GM23338 (cell line): ENCODE measurements around the gene NUDT5. TPM values are rescaled to one million over a fixed set of nuclear protein-coding genes. Genes with fewer than 3 reads are reported as not detected.

Source experiments
- ATAC-seq: fragments of 200-7000 bp; cut with Tn5 transposase; 3 replicates; pipeline ENCODE4 v1.9.1; 2020
- DNase-seq: peaks from one replicate; pipeline ENCODE4 v3.0.0-alpha.2; 2015; ENCODE audit warnings: low spot score
- H2AFZ ChIP-seq: fragments of 200-600 bp; sonication (generic); 2 replicates; pipeline ENCODE4 v1.8.0; 2016; ENCODE audit warnings: antibody characterized with exemption, mild to moderate bottlenecking, moderate library complexity
- H3F3A ChIP-seq: fragments of 200-600 bp; sonication (generic); replicated peaks from 2 replicates; pipeline ENCODE4 v1.8.0; 2017; ENCODE audit warnings: antibody characterized with exemption, mixed run types, low read depth
- H3K27ac ChIP-seq: fragments of 200-600 bp; sonication (generic); 2 replicates; pipeline ENCODE4 v1.6.1; 2016; ENCODE audit warnings: low read depth
- H3K27me3 ChIP-seq: fragments of 200-600 bp; sonication (generic); 2 replicates; pipeline ENCODE4 v1.8.0; 2016; ENCODE audit warnings: mild to moderate bottlenecking, mixed run types, moderate library complexity; ENCODE audit not compliant: insufficient read depth
- H3K36me3 ChIP-seq: fragments of 200-600 bp; sonication (generic); 2 replicates; pipeline ENCODE4 v1.8.0; 2016; ENCODE audit warnings: mild to moderate bottlenecking; ENCODE audit not compliant: insufficient read depth
- H3K4me1 ChIP-seq: fragments of 200-600 bp; sonication (generic); 2 replicates; pipeline ENCODE4 v1.8.0; 2016; ENCODE audit warnings: mild to moderate bottlenecking, moderate library complexity; ENCODE audit not compliant: insufficient read depth
- H3K4me2 ChIP-seq: fragments of 200-600 bp; sonication (generic); 2 replicates; pipeline ENCODE4 v1.7.1; 2017; ENCODE audit warnings: mixed run types
- H3K4me3 ChIP-seq: fragments of 200-600 bp; sonication (generic); 2 replicates; pipeline ENCODE4 v1.6.1; 2016; ENCODE audit warnings: mixed run types
- H3K79me2 ChIP-seq: fragments of 200-600 bp; sonication (generic); replicated peaks from 2 replicates; pipeline ENCODE4 v1.8.0; 2017; ENCODE audit warnings: mild to moderate bottlenecking; ENCODE audit not compliant: insufficient read depth
- H3K9me2 ChIP-seq: fragments of 200-600 bp; sonication (generic); 2 replicates; pipeline ENCODE4 v1.8.0; 2017; ENCODE audit not compliant: insufficient read depth
- H4K20me1 ChIP-seq: fragments of 200-600 bp; sonication (generic); replicated peaks from 2 replicates; pipeline ENCODE4 v1.8.0; 2017; ENCODE audit warnings: mild to moderate bottlenecking; ENCODE audit not compliant: insufficient read depth
- H3K27ac Mint-ChIP-seq: 2 replicates; pipeline ENCODE4 v1.8.0; 2020; ENCODE audit warnings: inconsistent platforms, mild to moderate bottlenecking, moderate library complexity, mixed read lengths
- H3K27me3 Mint-ChIP-seq: 3 replicates; pipeline ENCODE4 v1.8.0; 2022; ENCODE audit warnings: low read depth, mild to moderate bottlenecking, moderate library complexity, mixed read lengths, inconsistent platforms; ENCODE audit not compliant: insufficient read depth, poor library complexity
- H3K36me3 Mint-ChIP-seq: 3 replicates; pipeline ENCODE4 v1.8.0; 2021; ENCODE audit warnings: low read depth, mild to moderate bottlenecking, inconsistent platforms, moderate library complexity, mixed read lengths
- H3K4me1 Mint-ChIP-seq: 3 replicates; pipeline ENCODE4 v1.8.0; 2020; ENCODE audit warnings: mild to moderate bottlenecking, inconsistent platforms, mixed read lengths
- H3K4me3 Mint-ChIP-seq: 3 replicates; pipeline ENCODE4 v1.8.0; 2021; ENCODE audit warnings: moderate library complexity, mild to moderate bottlenecking, inconsistent platforms, mixed read lengths
- H3K9me3 Mint-ChIP-seq: 3 replicates; pipeline ENCODE4 v1.8.0; 2020; ENCODE audit warnings: moderate library complexity, mild to moderate bottlenecking, inconsistent platforms, mixed read lengths
- CREB1 ChIP-seq: fragments of 250-450 bp; sonication (Bioruptor Pico); IDR thresholded peaks from 2 replicates; pipeline ENCODE4 v1.5.0; 2020; ENCODE audit warnings: low read depth, mild to moderate bottlenecking, moderate library complexity
- ETS1 ChIP-seq: IDR thresholded peaks from 2 replicates; pipeline ENCODE4 v1.6.1; 2016; ENCODE audit warnings: antibody characterized with exemption
- EZH2 ChIP-seq: fragments of 200-600 bp; sonication (generic); IDR thresholded peaks from one replicate; pipeline ENCODE4 v1.8.0; 2017; ENCODE audit warnings: antibody characterized with exemption, mild to moderate bottlenecking, low read depth; ENCODE audit not compliant: unreplicated experiment
- JUNB ChIP-seq: IDR thresholded peaks from one replicate; pipeline ENCODE4 v1.6.1; 2016; ENCODE audit warnings: antibody characterized with exemption; ENCODE audit not compliant: unreplicated experiment
- NANOG ChIP-seq: IDR thresholded peaks from 2 replicates; pipeline ENCODE4 v1.6.1; 2016; ENCODE audit warnings: antibody characterized with exemption, borderline replicate concordance
- POLR2AphosphoS5 ChIP-seq: IDR thresholded peaks from 2 replicates; pipeline ENCODE4 v1.6.1; 2016; ENCODE audit warnings: antibody characterized with exemption, low read depth
- REST ChIP-seq: IDR thresholded peaks from one replicate; pipeline ENCODE4 v1.6.1; 2018; ENCODE audit warnings: antibody characterized with exemption; ENCODE audit not compliant: unreplicated experiment
- STAT1 ChIP-seq: IDR thresholded peaks from one replicate; pipeline ENCODE4 v1.6.1; 2016; ENCODE audit warnings: antibody characterized with exemption; ENCODE audit not compliant: unreplicated experiment
- ZNF114 ChIP-seq: fragments of 250-450 bp; sonication (Bioruptor Pico); IDR thresholded peaks from 2 replicates; pipeline ENCODE4 v1.5.0; 2020; ENCODE audit warnings: mild to moderate bottlenecking, moderate library complexity
- ZNF331 ChIP-seq: fragments of 250-450 bp; sonication (Bioruptor Pico); IDR thresholded peaks from 2 replicates; pipeline ENCODE4 v1.5.0; 2020; ENCODE audit warnings: low read depth, mild to moderate bottlenecking, moderate library complexity
- ZNF462 ChIP-seq: fragments of 250-450 bp; sonication (Bioruptor Pico); IDR thresholded peaks from 2 replicates; pipeline ENCODE4 v1.5.0; 2020; ENCODE audit warnings: mild to moderate bottlenecking, moderate library complexity
- polyA plus RNA-seq: library from polyadenylated mRNA; unstranded; fragments of >200 nt; fragmentation: Nextera tagmentation; extraction: Ambion mirVana; gene quantifications from 2 replicates; pipeline ENCODE4 v1.2.1, GENCODE V29; 2016
- total RNA-seq: library from RNA; depleted of rRNA; stranded (reverse); fragments of >200 nt; shearing (Covaris generic); gene quantifications from 2 replicates; pipeline ENCODE4 v1.2.3, GENCODE V29; 2014

The NUDT5 gene
- total and polyA plus RNA-seq, 2 experiments from 2014 or later, result 94.3 to 255 TPM

- Mint-ChIP-seq H3K27me3 (no peaks in the 10 kb centered on the region), H3K36me3 (peaks cover 20% of the 10 kb centered on the region; the same call in 2 of the 3 replicates), H3K4me1 (no peaks in the 10 kb centered on the region), H3K9me3 (no peaks in the 10 kb centered on the region), H3K4me3 (no peak overlapping the region), H3K27ac (no peak overlapping the region)
- H3K79me2 ChIP-seq, result no peaks in the 10 kb centered on the region
- TF ChIP-seq STAT1, result no peak
- peaks cover 19% of the 10 kb centered on the region; the same call in 1 of the 2 replicates for H3K36me3 ChIP-seq
- no peaks in the 10 kb centered on the region; the same call in 1 of the 2 replicates for H3K4me1 ChIP-seq
- no peaks in the 10 kb centered on the region for H3K9me2 ChIP-seq
- no peak overlapping the region for H3K4me3 ChIP-seq
- no peak overlapping the region for H3K27ac ChIP-seq
- H3F3A ChIP-seq, result no peaks in the 10 kb centered on the region; the same call in 1 of the 2 replicates
- H4K20me1 ChIP-seq, result no peaks in the 10 kb centered on the region
- no peak overlapping the region for H3K4me2 ChIP-seq
- no peak overlapping the region for H2AFZ ChIP-seq
- DNase-seq, result no peak
- H3K27me3 ChIP-seq, result no peaks in the 10 kb centered on the region
- no peak for ATAC-seq
Observed at GRCh38 chr10:12160664-12161063, 35.0 kb downstream of the NUDT5 start.

GRCh38 chr10:12158111-12158510 is 37.6 kb downstream of the NUDT5 start:
- no peak for ATAC-seq
- no peaks in the 10 kb centered on the region for H3K27me3 Mint-ChIP-seq
- no peaks in the 10 kb centered on the region for H3K79me2 ChIP-seq
- no peak for TF ChIP-seq REST
- no peak for TF ChIP-seq POLR2AphosphoS5
- TF ChIP-seq ZNF114 (CRISPR knock-in tag), result no peak
- TF ChIP-seq ETS1, result no peak
- TF ChIP-seq NANOG, result no peak
- TF ChIP-seq STAT1, result no peak
- TF ChIP-seq ZNF462, result no peak
- no peak for TF ChIP-seq EZH2
- no peak for TF ChIP-seq CREB1 (CRISPR knock-in tag)
- TF ChIP-seq JUNB, result no peak
- no peak for TF ChIP-seq ZNF331 (CRISPR knock-in tag)

More at GRCh38 chr10:12158111-12158510, 37.6 kb downstream of the NUDT5 start:
- Histone ChIP-seq H3K4me1 (no peaks in the 10 kb centered on the region; the same call in 1 of the 2 replicates), H4K20me1 (0 out of 2 replicates have a peak, but pooled peaks cover 5% of the 10 kb centered on the region), H3K9me2 (no peaks in the 10 kb centered on the region), H3K4me3 (no peak overlapping the region), H3K27me3 (no peaks in the 10 kb centered on the region), H3K36me3 (peaks cover 19% of the 10 kb centered on the region; the same call in 1 of the 2 replicates), H3K27ac (no peak overlapping the region), H3F3A (no peaks in the 10 kb centered on the region), H3K4me2 (no peak overlapping the region), H2AFZ (no peak overlapping the region)
- H3K4me3 Mint-ChIP-seq, result no peak overlapping the region
- no peak overlapping the region for H3K27ac Mint-ChIP-seq
- peaks cover 20% of the 10 kb centered on the region; the same call in 2 of the 3 replicates for H3K36me3 Mint-ChIP-seq
- H3K4me1 Mint-ChIP-seq, result no peaks in the 10 kb centered on the region
- no peaks in the 10 kb centered on the region for H3K9me3 Mint-ChIP-seq
- DNase-seq, result no peak
